RPMI7951 (cell line): Measurements from ENCODE around the gene SREBF2. TPM values are rescaled to one million over a fixed set of nuclear protein-coding genes. Genes with fewer than 3 reads are reported as not detected.
"Not testable (repeated sequence)": the region's sequence is repeated elsewhere in the genome, so short reads cannot be mapped to it uniquely, and the experiment has no call there.

ENCODE experiments used
- DNase-seq: peaks from one replicate; pipeline ENCODE4 v3.0.0-alpha.2; 2012; ENCODE audit warnings: low read depth
- total RNA-seq: library from RNA; depleted of rRNA; stranded (reverse); fragments of >200 nt; shearing (Covaris generic); gene quantifications from 2 replicates; pipeline ENCODE4 v1.2.3, GENCODE V29; 2014

Gene SREBF2
- total RNA-seq, 1 experiment from 2014 or later, result 27.6 TPM

DNA sequence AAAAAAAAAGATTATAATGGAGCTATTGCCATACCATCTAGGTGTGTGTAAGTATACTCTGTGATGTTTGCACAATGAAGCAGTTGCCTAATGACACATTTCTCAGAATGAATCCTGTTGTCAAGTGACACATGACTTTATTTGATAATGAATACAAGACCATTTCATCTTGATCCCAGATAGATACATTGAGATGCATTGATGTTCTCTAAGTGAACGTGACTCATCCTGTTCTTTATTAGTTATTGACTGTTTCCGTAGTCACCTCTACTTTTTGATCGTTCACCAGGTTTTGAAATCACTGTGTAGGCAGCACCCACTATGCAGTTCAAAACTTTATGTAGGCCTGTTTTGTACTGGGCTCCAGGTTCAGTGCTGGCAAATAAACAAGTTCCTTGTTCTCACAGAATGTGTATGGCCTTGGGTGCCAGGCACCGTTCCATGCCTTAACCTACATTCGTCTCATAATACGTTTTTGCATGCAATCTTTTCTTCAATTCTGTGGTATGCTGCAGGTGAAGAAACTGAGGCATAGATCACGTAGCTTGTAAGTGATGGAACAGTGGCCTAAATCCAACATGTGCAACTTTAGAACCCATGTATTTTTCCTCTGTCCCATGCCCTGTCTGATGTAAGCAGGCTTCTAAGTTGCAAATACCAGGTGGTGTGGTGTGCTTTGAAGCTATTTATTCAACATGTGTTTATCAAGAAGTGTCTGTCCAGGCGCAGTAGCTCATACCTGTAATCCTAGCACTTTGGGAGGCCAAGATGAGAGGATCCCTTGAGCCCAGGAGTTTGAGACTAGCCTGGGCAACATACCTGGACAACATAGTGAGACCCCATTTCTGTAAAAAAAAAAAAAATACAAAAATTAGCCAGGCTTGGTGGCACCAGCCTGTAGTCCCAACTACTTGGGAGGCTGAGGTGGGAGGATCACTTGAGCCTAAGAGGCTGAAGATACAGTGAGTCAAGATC is 10.4 kb downstream of the SREBF2 start:
- no peak for DNase-seq

DNA sequence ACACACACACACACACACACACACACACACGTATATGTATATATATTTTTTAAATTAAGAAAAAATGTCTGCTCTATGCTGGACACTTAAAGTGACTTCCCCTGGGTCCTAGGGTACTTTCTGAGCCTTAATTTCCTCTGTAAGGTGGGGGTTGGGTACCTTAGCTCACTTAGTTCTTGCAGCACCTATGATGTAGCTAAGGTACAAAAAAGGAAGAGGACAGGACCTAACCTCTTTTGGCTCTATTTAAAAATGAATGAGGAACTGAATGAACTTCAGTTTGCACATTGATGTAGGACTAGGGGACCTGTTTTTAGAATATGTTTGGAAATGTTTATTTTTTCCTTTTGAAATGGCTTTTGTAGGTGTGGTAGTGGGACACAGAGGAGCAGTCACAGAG is 11.1 kb downstream of the SREBF2 start:
- no peak for DNase-seq

DNA sequence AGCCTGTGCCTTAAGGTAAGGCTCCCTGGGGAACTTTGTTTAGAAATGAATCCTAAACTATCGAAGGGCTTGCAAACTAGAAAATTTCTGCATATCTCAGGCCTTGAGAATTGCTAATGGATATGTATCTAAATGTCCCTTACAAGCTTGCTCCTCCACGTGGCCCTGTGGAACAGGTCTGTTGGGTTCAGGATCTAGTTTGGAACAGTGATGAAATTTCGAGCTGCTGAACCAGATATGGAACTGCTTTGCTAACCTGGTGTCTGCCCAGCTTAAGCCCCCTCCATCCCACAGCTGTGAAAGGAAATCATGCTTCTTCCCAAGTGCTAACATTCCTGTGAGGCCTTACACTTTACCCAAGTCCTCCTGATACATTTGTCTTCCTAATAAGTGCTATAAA is 11.6 kb downstream of the SREBF2 start:
- no peak for DNase-seq

DNA sequence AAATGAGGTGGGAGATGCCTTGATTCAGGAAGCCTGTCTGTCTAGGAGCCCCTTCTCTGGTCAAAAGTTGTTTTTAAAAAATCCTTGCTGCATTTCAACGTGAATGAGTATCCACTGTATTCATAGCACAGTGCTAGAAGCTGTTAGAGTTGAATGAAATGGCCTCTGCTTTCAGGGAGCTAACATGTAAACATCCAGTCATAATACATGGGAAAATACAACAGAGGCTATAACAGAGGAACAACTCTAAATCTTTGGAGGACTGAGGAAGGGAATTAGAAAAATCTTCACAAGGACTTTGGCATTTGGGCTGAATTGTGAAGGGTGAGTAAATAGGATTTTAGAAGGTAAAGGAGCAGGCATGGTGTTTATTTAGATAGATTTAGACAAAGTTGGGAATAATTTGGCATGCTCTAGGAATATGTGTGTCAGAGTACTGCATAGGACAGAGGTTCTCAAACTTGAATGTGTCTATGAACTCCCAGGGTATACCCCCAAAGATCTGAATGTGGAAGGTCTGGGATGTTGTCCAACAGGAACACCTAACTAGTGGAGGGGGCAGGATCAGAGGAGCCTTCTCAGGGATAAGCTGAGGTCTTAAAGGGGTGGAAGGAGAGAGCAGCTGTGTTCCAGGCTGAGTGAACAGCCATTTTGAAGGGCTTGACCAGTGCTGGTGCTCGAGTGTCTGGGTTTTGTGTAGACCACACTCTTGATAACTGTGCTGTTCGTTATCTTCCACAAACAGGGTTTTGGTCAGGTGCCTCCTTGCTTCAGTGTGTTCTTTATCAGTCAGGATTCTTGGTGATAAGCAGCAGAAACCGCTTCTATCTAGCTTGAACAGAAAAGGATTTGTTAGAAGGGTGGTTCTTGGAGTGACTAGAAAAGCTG is 12.7 kb downstream of the SREBF2 start:
- DNase-seq, result no peak

DNA sequence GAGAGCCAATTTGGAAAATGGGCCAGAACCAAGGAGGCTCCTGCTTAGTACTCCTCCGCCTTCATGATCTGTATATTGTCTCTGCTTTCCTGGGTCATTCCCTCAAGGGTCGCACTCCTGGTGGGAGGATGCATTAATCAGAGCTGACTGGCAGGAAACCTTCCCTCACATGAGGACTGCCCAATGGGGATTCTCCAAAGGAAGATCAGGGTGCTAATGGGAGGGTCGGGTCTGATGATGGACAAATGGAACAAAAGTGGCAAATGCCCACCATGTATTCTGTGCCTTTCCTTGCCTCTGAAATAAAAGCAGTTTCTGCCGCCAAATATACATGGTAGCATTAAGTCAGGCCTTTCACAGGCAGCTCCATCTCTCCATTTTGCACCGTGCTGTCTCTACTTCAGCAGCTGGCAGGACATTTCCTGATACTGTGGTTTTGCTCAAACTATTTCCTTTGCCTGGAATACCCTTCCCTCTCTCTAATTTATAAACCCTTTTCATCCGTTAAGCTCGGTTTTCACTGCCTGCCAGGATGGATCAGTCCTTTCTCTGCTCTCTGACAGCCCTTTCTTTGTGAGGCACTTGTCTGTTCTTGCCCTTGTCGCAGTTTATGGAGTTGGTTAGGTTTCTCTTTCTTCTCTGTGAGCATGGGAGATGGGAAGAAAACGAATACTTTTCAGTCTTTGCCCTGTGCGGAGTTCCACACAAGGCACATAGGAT is 13.5 kb downstream of the SREBF2 start:
- DNase-seq, result no peak

DNA sequence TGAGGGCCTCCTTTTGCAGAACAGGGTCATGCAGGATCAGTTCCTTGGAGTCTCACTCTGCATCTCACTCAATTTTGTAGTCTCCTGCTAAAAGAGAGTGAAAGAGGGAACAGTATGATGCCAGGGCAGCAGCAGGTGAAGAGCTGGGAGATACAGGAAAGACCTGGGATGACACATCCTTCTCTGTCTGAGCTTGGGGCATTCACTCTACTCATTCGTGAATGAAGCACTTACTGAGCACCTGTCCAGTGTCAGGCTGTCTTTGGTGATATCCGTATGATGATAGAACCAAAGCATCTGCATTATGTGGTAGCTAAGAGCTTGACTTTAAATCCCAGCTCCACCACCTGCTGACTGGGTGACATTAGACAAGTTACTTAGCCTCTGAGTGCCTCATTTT is 14.4 kb downstream of the SREBF2 start:
- no peak for DNase-seq

DNA sequence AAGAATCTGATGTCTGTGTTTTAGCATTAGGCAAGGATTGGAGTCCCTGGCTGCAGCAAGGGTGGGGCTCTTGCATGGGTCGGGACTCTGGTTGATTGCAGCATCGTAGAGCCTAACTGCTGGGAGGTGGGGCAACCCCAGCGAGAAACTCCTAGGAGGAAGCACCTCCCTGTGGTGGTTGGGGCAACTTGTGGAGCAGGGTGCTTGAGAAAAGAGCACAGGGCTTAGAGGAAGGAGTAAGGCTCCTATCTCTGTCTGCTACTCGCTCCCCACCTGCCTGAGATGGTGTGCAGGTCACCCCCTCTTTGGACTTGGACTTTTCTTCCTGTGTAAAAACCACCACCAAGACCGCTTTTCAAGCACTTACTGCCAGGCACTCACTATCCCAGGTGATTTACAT is 15.6 kb downstream of the SREBF2 start:
- no peak for DNase-seq

DNA sequence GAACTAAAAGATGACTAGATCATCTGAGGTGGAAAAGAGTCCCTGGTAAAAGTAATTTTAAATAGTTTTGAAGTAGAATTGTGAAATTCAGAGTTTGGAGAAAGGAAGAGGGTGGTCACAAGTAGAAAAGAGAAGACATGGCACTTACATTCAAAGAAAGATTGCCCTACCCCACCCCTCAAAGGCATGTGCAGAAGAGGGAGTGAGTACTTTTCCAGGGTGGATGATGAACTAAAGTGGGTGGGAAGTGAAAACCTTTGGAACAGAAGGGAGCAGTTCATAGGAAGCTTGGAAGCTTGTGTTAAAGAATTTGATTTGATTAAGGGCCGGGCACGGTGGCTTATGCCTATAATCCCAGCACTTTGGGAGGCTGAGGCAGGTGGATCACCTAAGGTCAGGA is 23.6 kb downstream of the SREBF2 start:
- DNase-seq, result no peak

DNA sequence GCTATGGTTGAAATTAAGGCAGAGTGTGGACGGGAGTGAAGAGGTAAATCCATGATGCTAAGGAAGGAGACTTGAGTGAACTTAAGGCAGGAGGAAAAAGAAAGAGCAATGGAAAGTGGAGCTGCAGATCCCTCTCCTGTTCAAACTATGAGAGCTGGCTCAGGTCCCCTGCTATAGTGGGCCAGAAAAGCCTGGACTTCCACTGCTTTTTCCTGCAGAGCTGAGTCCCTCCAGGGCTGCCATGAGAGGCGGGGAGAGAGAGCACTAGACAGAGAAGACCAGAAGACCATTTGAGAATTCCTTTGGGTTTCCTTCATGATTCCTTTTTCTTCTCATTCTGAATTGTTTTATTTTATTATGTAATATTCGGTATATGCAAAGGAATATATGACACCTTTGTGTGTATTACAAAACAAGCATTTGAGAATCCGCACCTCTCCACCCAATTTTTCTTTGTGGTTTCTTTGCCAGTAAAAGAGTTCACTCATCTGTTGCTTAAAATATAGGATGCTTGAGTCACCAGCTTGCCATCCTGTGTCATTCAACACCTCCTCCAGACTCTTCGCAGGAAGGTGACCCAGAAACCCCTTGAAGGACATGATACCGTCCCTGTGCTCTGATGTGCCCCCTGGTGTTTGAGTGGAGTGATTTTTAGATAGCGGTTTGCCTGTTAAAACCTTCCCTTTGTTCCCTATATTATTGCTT is 24.4 kb downstream of the SREBF2 start:
- peak; percentile 62 for DNase-seq

DNA sequence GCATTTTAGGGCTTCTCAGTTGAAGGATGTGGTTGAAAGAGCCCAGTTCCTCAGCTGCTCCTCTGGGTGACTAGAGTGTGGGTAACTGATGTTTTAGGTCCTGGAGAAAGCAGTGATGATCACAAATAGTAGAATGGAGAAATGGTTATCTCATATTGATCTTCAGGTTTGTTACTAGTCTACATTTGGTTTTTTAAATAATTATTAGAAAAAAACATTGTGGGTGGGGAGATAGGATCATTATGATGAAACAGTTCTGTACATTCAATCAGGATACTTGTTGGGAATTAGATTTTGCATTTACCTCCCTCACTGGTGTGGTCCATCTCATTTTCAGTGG is 24.9 kb downstream of the SREBF2 start:
- no peak for DNase-seq

DNA sequence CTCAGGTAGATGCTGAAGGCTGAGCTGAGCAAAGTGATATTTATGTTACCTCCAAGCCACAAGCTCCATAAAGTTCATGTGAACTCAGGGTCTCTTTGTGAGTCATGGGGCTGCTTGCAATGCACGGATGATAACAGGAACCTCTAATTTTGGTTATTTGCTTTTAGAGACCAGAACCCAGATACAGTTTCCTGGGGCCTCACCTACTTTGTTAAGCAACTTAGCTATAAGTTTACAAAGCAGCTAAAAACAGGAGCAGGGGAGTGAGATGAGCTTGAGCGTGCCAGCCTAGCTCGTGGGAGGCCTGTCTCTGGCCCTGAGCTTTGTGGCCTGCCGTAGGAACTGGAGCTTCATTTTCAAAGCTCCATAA is 29.2 kb downstream of the SREBF2 start:
- no peak for DNase-seq

DNA sequence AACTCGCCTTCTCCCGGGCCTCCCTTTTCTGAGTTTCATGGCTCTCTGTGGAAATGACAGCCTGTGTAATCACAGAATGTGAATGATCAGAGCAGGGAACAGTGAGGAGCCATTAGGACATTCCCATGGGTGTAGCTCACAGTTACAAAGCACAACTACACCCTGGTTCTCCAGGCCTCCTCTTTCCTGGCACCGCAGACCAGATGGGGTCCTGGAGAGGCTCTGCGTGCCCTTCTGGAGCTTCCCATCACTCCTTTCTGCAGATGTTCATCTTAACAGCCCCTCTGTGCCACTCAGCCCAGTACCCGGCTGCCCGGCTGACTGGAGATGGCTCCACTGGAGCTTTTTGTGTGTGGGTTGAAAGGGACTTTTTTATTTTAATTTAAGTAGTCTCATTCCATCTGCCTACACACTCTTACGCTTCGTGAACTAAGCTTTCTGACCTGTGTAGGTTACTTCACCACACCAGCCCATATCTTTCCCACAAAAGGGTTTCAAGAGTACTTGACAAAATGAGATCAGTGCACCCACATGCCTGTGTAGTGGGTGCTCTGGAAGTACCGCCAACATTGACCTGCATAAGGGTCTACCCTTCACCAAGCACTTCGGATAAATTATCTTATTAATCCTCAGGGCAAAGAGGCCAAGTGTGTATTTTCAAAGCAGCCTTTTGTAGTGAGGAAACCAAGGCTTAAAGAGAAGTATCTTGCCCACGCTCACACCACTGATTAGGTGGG is 29.8 kb downstream of the SREBF2 start:
- no peak for DNase-seq

DNA sequence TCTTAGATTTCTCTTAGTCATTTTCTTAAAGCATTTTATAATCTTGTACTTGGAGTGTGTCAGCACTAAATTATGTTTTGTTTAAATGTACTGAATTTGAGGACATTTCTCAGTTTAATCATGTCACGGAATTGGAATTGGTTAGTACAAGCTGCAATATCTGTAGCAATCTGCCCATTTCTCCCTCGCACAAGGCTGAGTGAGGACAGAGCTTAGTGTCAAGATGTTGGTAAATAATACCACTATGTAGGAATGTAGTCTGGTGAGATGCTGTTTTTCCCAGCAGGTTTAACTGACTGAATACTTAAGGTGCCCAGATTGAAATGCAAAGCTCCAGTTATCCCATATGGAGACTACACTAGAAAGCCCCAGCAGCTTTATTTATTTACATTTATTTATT is 30.6 kb downstream of the SREBF2 start:
- no peak for DNase-seq

DNA sequence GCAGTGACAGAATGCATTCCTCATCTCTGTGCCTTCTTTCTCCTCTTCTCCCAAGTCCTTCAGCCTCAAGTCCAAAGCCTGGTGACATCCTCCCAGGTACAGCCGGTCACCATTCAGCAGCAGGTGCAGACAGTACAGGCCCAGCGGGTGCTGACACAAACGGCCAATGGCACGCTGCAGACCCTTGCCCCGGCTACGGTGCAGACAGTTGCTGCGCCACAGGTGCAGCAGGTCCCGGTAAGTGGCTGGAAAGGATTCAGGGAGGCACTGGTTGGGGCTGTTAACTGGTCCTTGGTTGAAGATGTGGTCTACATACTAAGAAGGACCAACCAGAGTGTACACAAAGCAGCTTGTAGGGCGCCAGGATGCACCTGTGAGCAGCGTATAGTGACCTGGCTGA is 35.7 kb downstream of the SREBF2 start:
- no peak for DNase-seq

DNA sequence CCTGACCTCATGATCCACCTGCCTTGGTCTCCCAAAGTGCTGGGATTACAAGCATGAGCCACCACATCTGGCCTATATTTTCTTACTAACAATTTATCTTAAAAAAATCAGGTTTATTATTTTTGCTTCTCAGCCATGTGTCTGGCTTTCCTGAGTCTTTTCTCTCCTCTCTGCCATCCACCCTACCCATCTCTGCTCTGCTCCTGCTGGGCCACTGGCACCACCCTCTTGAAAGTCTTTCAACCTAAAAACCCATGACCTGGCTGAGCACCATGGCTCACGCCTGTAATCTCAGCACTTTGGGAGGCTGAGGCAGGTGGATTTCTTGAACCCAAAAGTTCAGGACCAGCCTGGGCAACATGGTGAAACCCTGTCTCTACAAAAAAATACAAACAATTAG is 37.2 kb downstream of the SREBF2 start:
- DNase-seq, result not testable (repeated sequence)

DNA sequence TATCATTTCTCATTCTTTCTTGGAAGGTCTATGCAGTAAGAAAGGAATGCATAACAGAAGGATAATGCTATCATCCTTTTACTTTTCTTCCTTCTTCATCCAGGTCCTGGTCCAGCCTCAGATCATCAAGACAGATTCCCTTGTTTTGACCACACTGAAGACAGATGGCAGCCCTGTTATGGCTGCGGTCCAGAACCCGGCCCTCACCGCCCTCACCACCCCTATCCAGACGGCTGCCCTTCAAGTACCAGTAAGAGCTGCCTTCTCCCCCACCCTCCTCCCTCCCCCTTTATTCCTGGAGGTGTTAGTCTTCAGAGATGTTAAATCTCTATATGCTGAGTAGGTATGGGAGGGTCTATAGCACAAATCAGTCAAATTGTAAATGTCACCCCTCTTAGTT is 37.9 kb downstream of the SREBF2 start:
- DNase-seq, result no peak

DNA sequence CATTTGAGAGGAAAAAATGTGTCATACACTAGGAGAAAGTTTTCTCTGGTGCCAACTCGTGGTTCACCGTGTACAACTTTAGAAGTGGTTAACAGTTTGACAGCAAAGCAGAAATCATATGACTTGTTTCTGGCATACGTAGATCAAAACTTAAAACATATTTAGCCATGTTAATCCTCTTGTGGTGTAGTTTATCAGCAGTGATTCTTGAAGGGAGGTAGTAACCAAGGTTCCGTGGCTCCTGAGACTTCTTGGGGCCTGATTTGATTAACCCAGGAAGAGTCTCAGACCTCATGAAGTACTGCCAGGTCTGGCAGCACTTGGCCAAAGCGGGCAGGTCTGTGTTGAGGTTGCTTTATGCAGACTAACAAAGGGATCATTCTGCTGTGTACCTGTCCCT is 40.5 kb downstream of the SREBF2 start:
- no peak for DNase-seq

DNA sequence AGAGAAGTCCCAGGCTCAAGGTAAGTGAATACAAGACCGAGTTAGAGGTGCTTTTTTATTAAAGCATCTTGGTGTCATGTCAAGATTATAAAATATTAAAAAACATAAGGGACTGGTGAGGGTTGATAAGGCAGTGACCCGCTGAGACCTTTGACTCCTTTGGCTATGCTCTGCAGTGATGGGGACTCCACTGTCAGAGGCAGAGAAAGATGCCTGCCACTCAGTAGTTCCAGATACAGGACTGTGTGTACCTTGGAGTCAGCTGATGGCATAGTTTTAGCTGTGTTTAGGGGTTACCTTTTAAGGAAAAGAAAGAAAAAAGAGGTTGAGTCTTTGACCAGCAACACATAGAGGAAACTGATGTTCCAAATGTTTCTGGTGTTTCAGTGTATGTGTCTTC is 41.2 kb downstream of the SREBF2 start:
- DNase-seq, result no peak

DNA sequence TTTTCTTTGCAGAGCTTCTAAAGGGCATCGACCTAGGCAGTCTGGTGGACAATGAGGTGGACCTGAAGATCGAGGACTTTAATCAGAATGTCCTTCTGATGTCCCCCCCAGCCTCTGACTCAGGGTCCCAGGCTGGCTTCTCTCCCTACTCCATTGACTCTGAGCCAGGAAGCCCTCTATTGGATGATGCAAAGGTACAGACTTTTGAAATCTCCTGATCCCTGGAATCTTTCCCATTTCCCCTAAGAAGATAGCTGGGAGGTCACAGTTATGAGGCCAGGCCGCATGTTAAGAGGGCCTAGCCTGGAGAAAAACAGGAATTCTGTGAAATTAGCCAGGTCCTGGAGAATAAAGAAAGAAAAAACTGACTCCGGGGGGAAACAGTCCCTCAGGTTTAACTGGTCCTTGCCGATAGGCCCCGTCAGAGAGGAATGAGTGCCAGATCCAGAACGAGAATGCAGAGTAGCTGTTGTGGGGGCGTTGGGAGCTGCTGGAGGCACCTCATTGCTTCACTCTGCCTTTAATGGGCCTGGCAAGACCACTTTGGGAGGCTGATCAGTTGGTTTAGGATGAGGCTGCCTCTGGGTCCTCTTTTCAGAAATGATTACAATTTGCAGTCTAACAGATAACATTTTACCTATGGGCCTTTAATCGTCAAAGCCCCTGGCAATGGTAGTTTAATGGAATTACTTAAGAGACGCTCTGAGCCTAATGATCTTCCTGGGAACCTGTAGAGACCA is 42.8 kb downstream of the SREBF2 start:
- no peak for DNase-seq

DNA sequence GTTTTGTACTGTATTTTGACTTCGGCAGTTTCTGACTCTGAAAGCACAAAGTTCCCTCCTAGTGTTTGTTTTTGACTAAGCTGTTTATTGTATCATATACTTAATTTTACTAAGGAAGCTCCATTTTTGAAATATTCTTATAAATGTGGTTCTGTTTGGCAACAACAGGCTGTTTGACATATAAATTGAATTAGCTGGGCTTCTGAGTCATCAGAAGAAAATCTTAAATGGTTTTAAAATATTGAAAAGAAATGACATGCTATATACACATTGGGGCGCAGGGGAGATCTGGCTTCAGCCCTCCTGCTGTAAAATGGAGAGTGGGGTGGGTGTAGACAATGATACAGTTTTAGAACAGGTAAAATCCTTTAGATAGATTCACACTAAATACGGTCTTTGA is 43.4 kb downstream of the SREBF2 start:
- DNase-seq, result no peak
